ENCODE results near the gene PLEKHA8. TPM values are rescaled to one million over a fixed set of nuclear protein-coding genes. Genes with fewer than 3 reads are reported as not detected.

The PLEKHA8 gene
- total RNA-seq, 2 experiments from 2014 or later, result 11.0 to 31.7 TPM

DNA sequence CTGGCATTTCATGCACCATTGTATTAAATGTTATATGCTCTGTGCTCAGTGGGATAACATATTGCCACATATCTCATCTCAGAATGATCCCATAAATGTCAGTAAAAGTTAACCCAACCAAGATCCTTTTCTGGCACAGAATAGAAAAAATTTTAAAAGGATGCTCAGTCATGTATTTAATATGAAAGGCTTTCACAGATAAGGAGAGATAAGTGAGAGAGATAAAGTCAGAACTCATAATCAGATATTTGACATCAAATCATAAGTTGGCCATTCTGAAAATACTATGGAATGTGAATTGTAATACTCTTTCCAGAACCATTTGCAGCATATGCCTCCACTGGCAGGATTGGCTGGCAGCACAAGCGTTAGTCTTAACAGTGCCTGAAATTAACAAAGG is 38.5 kb downstream of the PLEKHA8 start:
- ChIA-PET CTCF (ENCODE audit: unreplicated experiment) (no interaction called here), POLR2A (interaction anchor here (0.6 kb wide), 1 partner anchor 104 kb away, joined by 3 read pairs; no protein-coding TSS in a partner anchor)
- no peaks in the 10 kb centered on the region for H3K79me2 ChIP-seq (ENCODE audit: insufficient read depth, low read depth, low read length)
- no peaks in the 10 kb centered on the region; the same call in 1 of the 2 replicates for H4K20me1 ChIP-seq (ENCODE audit: insufficient read depth, low read length)
- no peak for DNase-seq (ENCODE audit: low spot score)
- intact Hi-C loops (cut with micrococcal nuclease; ENCODE audit: unreplicated experiment), result loop anchor here (10.0 kb wide), 2 partner anchors 312 to 432 kb away; no protein-coding TSS in a partner anchor
- H3K36me3 ChIP-seq (ENCODE audit: insufficient read depth, low read length), result peaks cover 14% of the 10 kb centered on the region; the same call in 1 of the 2 replicates
- H3K4me2 ChIP-seq (ENCODE audit: low read length), result no peak overlapping the region
- H3K4me3 ChIP-seq (ENCODE audit: low read depth, low read length, poor library complexity, severe bottlenecking), result no peak overlapping the region
- H3K27ac ChIP-seq (ENCODE audit: low read depth, low read length, poor library complexity, severe bottlenecking), result no peak overlapping the region
- peaks cover 8% of the 10 kb centered on the region for H3K4me1 ChIP-seq (ENCODE audit: insufficient read depth, low read length, poor library complexity, severe bottlenecking)
- no peaks in the 10 kb centered on the region for H3K9me3 ChIP-seq (ENCODE audit: low read length)
- no peak overlapping the region for H2AFZ ChIP-seq (ENCODE audit: low read length)
- TF ChIP-seq, protein P1, sequence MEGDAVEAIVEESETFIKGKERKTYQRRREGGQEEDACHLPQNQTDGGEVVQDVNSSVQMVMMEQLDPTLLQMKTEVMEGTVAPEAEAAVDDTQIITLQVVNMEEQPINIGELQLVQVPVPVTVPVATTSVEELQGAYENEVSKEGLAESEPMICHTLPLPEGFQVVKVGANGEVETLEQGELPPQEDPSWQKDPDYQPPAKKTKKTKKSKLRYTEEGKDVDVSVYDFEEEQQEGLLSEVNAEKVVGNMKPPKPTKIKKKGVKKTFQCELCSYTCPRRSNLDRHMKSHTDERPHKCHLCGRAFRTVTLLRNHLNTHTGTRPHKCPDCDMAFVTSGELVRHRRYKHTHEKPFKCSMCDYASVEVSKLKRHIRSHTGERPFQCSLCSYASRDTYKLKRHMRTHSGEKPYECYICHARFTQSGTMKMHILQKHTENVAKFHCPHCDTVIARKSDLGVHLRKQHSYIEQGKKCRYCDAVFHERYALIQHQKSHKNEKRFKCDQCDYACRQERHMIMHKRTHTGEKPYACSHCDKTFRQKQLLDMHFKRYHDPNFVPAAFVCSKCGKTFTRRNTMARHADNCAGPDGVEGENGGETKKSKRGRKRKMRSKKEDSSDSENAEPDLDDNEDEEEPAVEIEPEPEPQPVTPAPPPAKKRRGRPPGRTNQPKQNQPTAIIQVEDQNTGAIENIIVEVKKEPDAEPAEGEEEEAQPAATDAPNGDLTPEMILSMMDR (conservative IDR thresholded peaks at IDR 0.05; ENCODE audit: low read length), result no peak
- no peak for TF ChIP-seq EZH2phosphoT487 (IDR thresholded peaks at IDR 0.05; ENCODE audit: borderline replicate concordance, low read depth, low read length)
- H3K9me2 ChIP-seq (ENCODE audit: insufficient read depth, low read length), result no peaks in the 10 kb centered on the region
- BruUV-seq (replicated peaks), result no TSS peak

GRCh38 chr7:30068117-30068516 is 39.9 kb downstream of the PLEKHA8 start:
- no TSS peak for BruUV-seq (replicated peaks)

More at GRCh38 chr7:30068117-30068516, 39.9 kb downstream of the PLEKHA8 start:
- Histone ChIP-seq H3K9me3 (ENCODE audit: low read length) (no peaks in the 10 kb centered on the region), H3K36me3 (ENCODE audit: insufficient read depth, low read length) (peaks cover 3% of the 10 kb centered on the region; the same call in 1 of the 2 replicates), H3K27ac (ENCODE audit: low read depth, low read length, poor library complexity, severe bottlenecking) (no peak overlapping the region), H3K4me3 (ENCODE audit: low read depth, low read length, poor library complexity, severe bottlenecking) (no peak overlapping the region), H3K4me1 (ENCODE audit: insufficient read depth, low read length, poor library complexity, severe bottlenecking) (no peaks in the 10 kb centered on the region), H2AFZ (ENCODE audit: low read length) (no peak overlapping the region), H3K9me2 (ENCODE audit: insufficient read depth, low read length) (no peaks in the 10 kb centered on the region; the same call in 1 of the 2 replicates), H3K79me2 (ENCODE audit: insufficient read depth, low read depth, low read length) (no peaks in the 10 kb centered on the region), H3K4me2 (ENCODE audit: low read length) (no peak overlapping the region), H4K20me1 (ENCODE audit: insufficient read depth, low read length) (no peaks in the 10 kb centered on the region)
- DNase-seq (ENCODE audit: low spot score), result no peak
- POLR2A ChIA-PET, result no interaction called here
- CTCF ChIA-PET (ENCODE audit: unreplicated experiment), result no interaction called here
- intact Hi-C loops (cut with micrococcal nuclease; ENCODE audit: unreplicated experiment), result loop anchor here (10.0 kb wide), 2 partner anchors 313 to 433 kb away; no protein-coding TSS in a partner anchor
- no peak for TF ChIP-seq EZH2phosphoT487 (IDR thresholded peaks at IDR 0.05; ENCODE audit: borderline replicate concordance, low read depth, low read length)
- TF ChIP-seq, protein P1 (conservative IDR thresholded peaks at IDR 0.05; ENCODE audit: low read length), result no peak
